Immature natural killer cell (primary cell): ENCODE measurements around the gene TFR2. TPM values are rescaled to one million over a fixed set of nuclear protein-coding genes. Genes with fewer than 3 reads are reported as not detected.

ENCODE experiments used
- DNase-seq, 3 donors: peaks; one replicate each; pipeline ENCODE4 v3.0.0; 2022; ENCODE audit warnings: mixed read lengths in 1 of 3
- H3K27ac Mint-ChIP-seq, 6 donors: one replicate each; pipeline ENCODE4 v1.8.0; 2020; ENCODE audit warnings: mixed read lengths in 6 of 6, mild to moderate bottlenecking in 5 of 6, inconsistent platforms in 4 of 6, moderate library complexity in 3 of 6
- H3K27me3 Mint-ChIP-seq, 3 donors: one replicate each; pipeline ENCODE4 v1.8.0; 2020 to 2021; ENCODE audit warnings: low read depth in 3 of 3, mild to moderate bottlenecking in 3 of 3, mixed read lengths in 3 of 3, moderate library complexity in 3 of 3, inconsistent platforms in 1 of 3
- H3K36me3 Mint-ChIP-seq, 3 donors: one replicate each; pipeline ENCODE4 v1.8.0; 2020; ENCODE audit warnings: mixed read lengths in 3 of 3, inconsistent platforms in 2 of 3, mild to moderate bottlenecking in 2 of 3
- H3K4me1 Mint-ChIP-seq, 2 donors: one replicate each; pipeline ENCODE4 v1.8.0; 2020; ENCODE audit warnings: inconsistent platforms in 2 of 2, mild to moderate bottlenecking in 2 of 2, mixed read lengths in 2 of 2, moderate library complexity in 1 of 2
- H3K4me3 Mint-ChIP-seq, 5 donors: one replicate each; pipeline ENCODE4 v1.8.0; 2020; ENCODE audit warnings: mild to moderate bottlenecking in 5 of 5, mixed read lengths in 5 of 5, inconsistent platforms in 3 of 5, moderate library complexity in 3 of 5
- H3K9me3 Mint-ChIP-seq, 6 donors: one replicate each; pipeline ENCODE4 v1.8.0; 2020; ENCODE audit warnings: mild to moderate bottlenecking in 6 of 6, mixed read lengths in 6 of 6, inconsistent platforms in 4 of 6, moderate library complexity in 3 of 6
- polyA plus RNA-seq, 3 donors: library from polyadenylated mRNA; unstranded; fragments of 300-500 nt; fragmentation: Illumina TruSeq; gene quantifications; one replicate each; pipeline ENCODE4 v1.2.3, GENCODE V29; 2021

TFR2 gene
- polyA plus RNA-seq, 3 donors from 2014 or later = 0.85 to 1.8 (median 1.1) TPM

DNA sequence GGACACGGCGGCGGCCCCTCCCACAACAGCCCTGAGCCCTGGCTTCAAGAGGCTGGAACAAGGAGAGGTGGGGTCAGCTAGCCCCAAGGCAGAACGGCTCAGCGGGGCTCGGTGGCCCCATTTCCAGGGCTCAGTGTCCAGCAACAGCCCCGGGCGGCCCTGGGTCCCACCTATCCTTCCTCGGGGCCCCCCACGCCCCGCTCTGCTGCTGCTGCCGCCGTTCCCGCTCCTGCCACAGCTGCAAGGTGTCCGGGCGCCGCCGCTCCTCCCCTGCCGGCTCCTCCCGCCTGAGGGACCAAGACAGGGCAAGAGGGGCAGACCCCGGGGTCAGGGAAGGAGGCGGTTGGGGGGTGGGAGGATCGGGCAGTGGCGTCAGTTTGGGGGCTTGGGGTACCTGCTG is 64.2 kb downstream of the TFR2 start:
- no peak overlapping the region for H3K4me3 Mint-ChIP-seq
- peaks cover 0 to 7% (median 1%) of the 10 kb centered on the region in 3 donors for H3K27me3 Mint-ChIP-seq
- H3K4me1 Mint-ChIP-seq = peaks cover 0 to under 1% of the 10 kb centered on the region in 2 donors
- no peaks in the 10 kb centered on the region for H3K9me3 Mint-ChIP-seq
- no peak overlapping the region for H3K27ac Mint-ChIP-seq
- no peak for DNase-seq
- H3K36me3 Mint-ChIP-seq = peaks cover 0 to under 1% (median 0%) of the 10 kb centered on the region in 3 donors

DNA sequence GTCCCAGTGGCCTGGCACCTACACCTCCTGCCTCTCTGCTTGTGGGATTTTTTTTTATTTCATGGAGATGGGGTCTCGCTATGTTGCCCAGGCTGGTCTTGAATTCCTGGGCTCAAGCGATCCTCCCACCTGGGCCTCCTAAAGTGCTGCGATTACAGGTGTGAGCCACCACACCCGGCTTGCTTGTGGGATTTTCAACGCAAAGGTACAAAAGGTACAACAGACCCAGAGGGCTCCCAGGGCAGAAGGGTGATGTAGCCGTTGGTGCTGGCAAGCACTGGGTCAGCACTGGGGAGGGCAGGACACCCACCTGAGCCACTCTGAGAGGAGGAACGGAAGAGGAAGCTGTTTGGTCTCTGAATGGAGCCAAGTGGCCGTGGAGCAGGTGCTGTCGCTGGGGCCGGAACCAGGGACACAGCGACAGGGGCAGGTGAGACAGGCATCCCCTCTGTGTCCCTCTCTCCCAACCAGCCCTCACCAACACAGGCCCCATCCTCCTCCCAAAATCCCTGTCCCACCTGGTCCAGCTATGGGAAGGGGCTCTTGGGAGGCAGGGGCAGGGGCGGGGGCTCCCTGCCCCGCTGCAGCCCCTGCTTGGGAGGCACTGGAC is 64.9 kb downstream of the TFR2 start:
- H3K36me3 Mint-ChIP-seq = peaks cover 0 to 3% (median 0%) of the 10 kb centered on the region in 3 donors
- H3K9me3 Mint-ChIP-seq = no peaks in the 10 kb centered on the region
- H3K27ac Mint-ChIP-seq = no peak overlapping the region
- H3K4me1 Mint-ChIP-seq = peaks cover 0 to 6% of the 10 kb centered on the region in 2 donors
- H3K27me3 Mint-ChIP-seq = peaks cover 0 to 11% (median 1%) of the 10 kb centered on the region in 3 donors
- no peak for DNase-seq
- H3K4me3 Mint-ChIP-seq = no peak overlapping the region

DNA sequence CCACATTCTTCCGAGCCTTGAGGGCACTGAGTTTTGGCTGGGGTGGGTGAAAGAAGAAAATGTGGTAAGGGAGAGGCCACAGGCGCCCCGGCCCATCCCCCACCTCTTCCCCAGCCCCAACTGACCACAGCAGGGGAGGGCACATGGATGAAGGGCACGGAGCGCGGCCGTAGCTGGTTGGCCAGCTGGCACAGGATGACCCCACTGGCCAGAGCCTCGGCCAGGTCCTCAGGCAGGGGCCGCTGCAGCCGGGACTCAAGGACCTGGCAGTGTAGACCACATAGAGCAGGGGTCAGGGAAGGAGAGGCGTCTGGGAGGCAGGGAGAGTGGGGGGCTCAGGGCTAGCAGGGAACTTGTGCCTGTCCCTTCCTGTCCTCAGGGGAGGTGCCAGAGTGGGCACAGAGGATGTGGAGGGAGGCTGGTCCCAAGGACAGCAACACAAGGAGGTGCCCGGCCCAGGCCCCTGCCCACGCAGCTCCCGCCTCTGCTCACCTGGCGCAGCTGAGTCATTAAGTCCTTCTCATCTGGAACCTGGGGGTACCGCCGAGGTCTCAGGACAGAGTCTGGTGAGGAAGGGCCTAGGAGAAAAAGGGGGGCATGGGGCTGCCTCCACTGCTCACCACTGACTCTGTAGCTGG is 65.5 kb downstream of the TFR2 start:
- Mint-ChIP-seq H3K27ac (no peak overlapping the region), H3K36me3 (peaks cover 0 to 3% (median 0%) of the 10 kb centered on the region in 3 donors), H3K4me1 (peaks cover 0 to 8% of the 10 kb centered on the region in 2 donors), H3K9me3 (no peaks in the 10 kb centered on the region), H3K4me3 (no peak overlapping the region), H3K27me3 (peaks cover 0 to 11% (median 1%) of the 10 kb centered on the region in 3 donors)
- DNase-seq = no peak

DNA sequence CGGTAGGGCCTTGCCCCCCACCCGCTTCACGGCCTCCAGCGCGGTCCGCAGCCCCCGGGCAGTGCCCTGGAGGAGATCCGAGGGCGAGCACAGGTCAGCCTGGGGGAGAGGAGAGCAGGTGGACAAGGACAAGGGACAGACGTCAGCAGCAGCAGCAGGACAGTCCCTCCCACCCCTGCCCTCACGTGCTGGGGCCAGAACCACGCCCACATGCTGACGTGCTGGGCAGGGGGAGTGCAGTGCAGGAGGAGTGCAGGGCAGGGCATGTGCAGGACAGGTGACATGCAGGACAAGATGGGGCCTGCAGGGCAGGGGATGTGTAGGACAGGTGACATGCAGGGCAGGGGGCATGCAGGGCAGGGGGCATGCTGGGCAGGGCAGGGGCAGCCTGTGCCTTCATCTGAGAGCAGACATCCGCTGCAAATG is 66.1 kb downstream of the TFR2 start:
- Mint-ChIP-seq H3K4me1 (peaks cover 0 to 12% of the 10 kb centered on the region in 2 donors), H3K9me3 (no peaks in the 10 kb centered on the region), H3K36me3 (peaks cover 0 to 3% (median 0%) of the 10 kb centered on the region in 3 donors), H3K4me3 (no peak overlapping the region), H3K27me3 (peaks cover 2 to 14% (median 2%) of the 10 kb centered on the region in 3 donors), H3K27ac (peak overlapping the region in 1 of 6 donors; percentile 69)
- no peak for DNase-seq

DNA sequence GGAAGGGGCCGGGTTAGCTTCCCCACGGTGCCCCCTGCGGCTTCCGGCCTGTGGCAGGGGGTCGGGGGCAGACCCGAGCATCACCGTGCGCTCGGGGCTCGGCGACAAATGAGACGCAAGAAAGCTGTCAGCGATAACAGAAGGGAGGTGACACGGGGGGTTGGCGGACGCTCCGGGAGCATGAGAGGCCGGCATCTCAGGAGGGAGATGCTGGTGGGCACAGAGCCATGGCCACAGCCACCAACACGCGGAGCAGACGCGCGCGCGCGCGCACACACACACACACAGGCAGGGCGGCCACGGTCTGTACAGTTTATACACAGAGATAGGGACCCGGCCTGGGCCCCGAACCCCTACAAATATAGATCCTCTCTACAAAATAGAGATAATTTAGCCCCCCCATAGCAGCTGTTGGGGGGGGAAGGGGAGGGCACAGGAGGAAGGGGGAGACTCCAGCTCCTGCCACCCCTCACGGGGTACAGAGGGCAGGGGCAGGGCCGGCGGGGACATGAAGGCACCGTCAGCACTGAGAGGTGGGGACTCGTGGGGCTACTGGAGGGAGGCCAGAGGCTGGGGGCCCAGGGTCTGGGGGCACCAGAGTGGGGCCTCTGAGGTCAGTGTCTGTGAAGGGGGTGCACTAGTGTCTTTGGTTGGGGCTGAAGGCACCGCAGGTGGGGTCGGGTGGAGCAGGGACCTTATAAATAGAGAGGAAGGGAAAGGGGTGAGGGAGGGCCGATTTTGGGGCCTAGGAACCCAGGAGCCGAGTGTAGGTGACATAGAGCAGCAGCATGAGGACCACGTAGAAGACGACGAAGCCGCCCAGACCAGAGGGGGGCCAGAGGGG is 66.8 kb downstream of the TFR2 start:
- H3K4me1 Mint-ChIP-seq = peaks cover under 1 to 13% of the 10 kb centered on the region in 2 donors
- H3K36me3 Mint-ChIP-seq = peaks cover 0 to 3% (median 0%) of the 10 kb centered on the region in 3 donors
- no peaks in the 10 kb centered on the region for H3K9me3 Mint-ChIP-seq
- H3K27ac Mint-ChIP-seq = no peak overlapping the region
- H3K27me3 Mint-ChIP-seq = peaks cover 2 to 21% (median 4%) of the 10 kb centered on the region in 3 donors
- no peak for DNase-seq
- no peak overlapping the region for H3K4me3 Mint-ChIP-seq

DNA sequence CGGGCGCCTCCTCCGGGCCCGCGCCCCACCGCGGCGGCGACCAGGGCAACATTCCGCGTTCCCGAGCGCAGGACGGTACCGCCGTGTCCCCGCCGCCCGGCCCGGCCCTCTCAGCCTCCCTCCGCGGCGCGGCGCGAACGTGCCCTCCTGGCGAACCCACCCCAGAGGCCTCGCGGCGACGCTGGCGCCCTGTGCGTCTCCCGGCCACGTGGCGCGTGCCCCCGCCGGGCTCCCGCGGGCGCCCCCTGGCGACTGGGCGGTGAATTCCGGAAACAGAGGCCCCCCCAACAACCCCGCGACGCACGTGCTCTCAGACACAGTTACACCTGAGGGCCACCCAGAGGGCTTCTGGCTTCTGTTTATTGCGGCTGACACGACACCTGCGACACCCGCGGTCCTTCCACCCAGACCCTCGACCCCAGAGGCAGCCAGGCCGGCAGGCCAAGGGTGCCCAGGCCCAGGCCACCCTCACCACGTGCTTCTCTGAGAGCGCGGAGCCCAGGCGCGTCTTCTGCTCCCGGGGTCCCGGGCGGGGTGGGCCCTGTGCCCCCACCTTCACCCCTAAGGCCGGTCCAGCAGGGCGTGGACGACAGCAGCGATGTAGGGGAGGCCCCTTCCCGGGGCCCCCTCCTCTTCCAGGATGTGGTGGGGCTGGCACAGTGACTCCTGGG is 67.5 kb downstream of the TFR2 start, which contains the start of gene SAP25:
Gene SAP25, minus strand, starts transcription at position 210 of the 671 bp plus-strand sequence. Its CDS starts 158 bp downstream, at position 52.
- Mint-ChIP-seq H3K27ac (no peak within 1 kb of the TSS), H3K9me3 (no peaks in the 10 kb centered on the region), H3K4me3 (no peak within 1 kb of the TSS)

DNA sequence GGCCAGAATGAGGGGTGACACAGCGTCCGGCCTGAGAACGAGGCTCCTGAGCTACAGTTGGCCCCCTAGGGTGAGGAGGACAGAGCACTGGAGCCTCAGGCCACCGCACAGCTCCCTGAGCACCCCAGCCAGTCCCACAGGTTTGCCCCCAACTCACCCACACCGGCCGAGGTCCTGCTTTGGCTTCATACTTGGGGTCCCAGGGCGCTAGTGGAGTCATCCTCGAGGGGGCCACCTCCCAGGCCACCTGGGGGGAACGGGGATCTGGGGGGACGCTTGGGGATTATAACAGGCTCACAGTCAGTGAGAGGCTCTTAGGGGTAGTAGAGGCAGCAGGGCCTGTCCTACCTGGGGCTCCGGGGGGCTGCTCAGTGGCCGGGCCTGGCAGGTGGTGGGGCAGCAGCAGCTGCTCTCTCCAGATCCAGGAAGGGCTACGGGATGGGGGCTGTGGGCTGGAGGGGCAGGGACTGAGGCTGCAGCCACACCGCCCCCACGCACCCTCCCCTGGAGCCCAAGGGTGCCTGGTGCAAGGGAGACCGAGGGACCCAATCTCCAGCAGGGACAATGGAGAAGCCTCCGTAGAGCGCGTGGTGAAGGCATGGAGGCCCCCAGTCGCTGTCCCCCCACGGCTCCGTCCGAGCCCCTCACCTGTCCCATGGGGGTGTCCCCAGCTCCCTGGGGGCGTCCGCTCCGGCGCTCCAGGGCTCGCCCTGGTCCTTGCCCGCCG is 68.2 kb downstream of the TFR2 start:
- no peak for DNase-seq
- H3K4me1 Mint-ChIP-seq = peaks cover 13 to 26% of the 10 kb centered on the region in 2 donors
- no peak overlapping the region for H3K4me3 Mint-ChIP-seq
- H3K27ac Mint-ChIP-seq = no peak overlapping the region
- H3K36me3 Mint-ChIP-seq = peaks cover 0 to 3% (median 0%) of the 10 kb centered on the region in 3 donors
- H3K27me3 Mint-ChIP-seq = peaks cover 2 to 26% (median 10%) of the 10 kb centered on the region in 3 donors
- H3K9me3 Mint-ChIP-seq = no peaks in the 10 kb centered on the region

More for the DNA sequence above, 67.5 kb downstream of the TFR2 start, which contains the start of gene SAP25:
- DNase-seq = no peak
- H3K4me1 Mint-ChIP-seq = peaks cover 8 to 21% of the 10 kb centered on the region in 2 donors
- peaks cover 2 to 25% (median 7%) of the 10 kb centered on the region in 3 donors for H3K27me3 Mint-ChIP-seq
- peaks cover 0 to 3% (median 0%) of the 10 kb centered on the region in 3 donors for H3K36me3 Mint-ChIP-seq

DNA sequence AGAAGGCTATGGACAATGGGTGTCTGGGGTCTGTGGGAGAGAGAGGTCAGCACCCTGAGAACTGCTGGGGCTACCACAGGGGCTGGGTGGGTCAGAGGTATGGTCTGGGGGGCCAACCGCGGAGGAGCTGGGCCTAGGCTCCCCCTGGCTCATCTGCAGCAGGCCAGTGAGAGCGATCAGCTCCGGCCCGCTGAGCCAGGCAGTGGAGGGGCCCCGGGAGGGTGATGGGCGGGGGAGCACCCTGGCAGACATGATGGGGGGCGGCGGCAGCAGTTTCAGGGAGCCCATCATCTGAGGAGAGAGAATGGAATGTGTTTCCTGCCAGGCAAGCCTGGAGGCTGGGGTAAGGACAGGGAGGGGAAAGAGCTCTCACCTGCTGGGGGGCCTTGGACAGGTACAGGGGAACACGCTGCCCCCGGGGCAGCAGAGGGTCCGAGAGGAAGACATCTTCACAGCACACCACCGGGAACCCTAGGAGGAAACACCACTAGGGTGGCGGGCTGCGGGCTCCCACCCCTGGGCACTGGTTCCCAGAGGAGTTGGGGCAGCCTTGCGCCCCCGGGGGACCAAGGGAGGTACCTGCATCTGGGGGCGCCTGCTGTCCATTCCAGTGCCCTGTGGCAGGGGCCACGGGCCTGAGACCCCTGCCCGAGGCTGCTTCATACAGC is 68.9 kb downstream of the TFR2 start:
- Mint-ChIP-seq H3K27ac (no peak overlapping the region), H3K4me1 (peaks cover 20 to 33% of the 10 kb centered on the region in 2 donors), H3K9me3 (no peaks in the 10 kb centered on the region), H3K4me3 (peak overlapping the region in 1 of 5 donors; percentile 18), H3K36me3 (peaks cover 0 to 3% (median 0%) of the 10 kb centered on the region in 3 donors), H3K27me3 (peaks cover 2 to 28% (median 10%) of the 10 kb centered on the region in 3 donors)
- DNase-seq = no peak

DNA sequence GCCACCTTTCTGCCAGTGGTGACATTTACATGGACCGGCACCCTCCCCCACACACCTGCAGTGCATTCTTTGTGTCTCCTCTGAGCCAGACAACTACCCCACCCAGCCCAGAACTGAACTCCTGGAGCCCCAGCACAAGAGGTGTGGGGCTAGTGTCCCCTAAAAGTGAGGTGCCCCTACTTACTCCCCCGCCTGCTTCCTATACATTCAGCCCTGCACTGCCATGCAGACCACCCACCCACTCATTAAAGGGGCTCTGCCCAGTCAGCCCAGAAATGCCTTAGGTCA is 69.6 kb downstream of the TFR2 start:
- Mint-ChIP-seq H3K4me3 (peak overlapping the region in 2 of 5 donors; percentile 18 to 30), H3K27me3 (peaks cover 2 to 28% (median 10%) of the 10 kb centered on the region in 3 donors), H3K36me3 (peaks cover 0 to 3% (median 0%) of the 10 kb centered on the region in 3 donors), H3K9me3 (no peaks in the 10 kb centered on the region), H3K4me1 (peaks cover 21 to 33% of the 10 kb centered on the region in 2 donors), H3K27ac (peak overlapping the region in 1 of 6 donors; percentile 28)
- DNase-seq = no peak

DNA sequence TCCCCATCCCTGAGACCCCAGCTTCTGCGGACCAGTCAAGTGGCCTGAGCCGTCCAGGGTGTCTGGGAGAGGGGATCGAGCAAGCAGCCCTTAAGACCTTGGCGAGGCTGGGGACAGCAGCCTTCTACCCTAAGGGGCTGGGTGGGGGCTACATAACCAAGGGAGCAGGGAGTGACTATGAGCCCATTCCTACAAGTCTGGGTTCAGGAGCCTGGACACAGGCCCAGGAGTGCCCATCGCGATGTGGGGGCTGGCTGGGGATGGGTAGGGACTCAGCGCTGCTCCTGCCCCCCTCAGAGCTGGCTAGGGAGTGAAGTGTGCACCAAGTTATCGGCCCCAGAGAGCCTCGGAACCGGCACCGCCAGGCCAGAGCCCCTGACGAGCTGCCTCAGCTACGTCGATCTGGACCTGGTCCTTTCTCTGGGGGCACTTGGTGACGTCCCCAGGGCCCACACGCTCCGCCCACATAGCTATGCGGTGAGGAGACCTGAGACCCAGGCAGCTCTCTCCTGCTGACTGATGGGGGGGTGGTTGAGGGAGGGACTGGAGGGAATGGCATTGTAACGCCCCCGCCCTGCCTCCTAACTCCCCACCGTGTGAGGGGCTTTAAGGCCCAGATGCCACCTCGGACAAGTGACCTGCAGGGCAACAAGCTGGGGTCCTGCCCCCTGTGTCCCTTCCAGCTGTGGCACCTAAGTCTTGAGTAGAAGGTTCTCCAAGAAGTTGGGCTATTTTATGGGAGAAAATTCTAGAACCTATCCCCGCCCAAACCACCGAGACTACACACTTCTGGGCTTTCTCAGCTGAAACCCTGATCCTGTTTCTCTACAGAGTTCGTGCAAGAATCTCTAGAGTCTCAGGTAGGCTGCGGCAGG is 70.2 kb downstream of the TFR2 start:
- H3K27me3 Mint-ChIP-seq = peaks cover 2 to 25% (median 10%) of the 10 kb centered on the region in 3 donors
- DNase-seq = no peak
- H3K4me1 Mint-ChIP-seq = peaks cover 21 to 33% of the 10 kb centered on the region in 2 donors
- peaks cover 0 to 3% (median 0%) of the 10 kb centered on the region in 3 donors for H3K36me3 Mint-ChIP-seq
- peak overlapping the region in 1 of 6 donors; percentile 30 for H3K27ac Mint-ChIP-seq
- H3K4me3 Mint-ChIP-seq = peak overlapping the region in 4 of 5 donors; percentile 13 to 67 (median 26)
- no peaks in the 10 kb centered on the region for H3K9me3 Mint-ChIP-seq
